HG03432 (cell line): Measurements from ENCODE around the gene PLS1.

Source experiments
- ATAC-seq: cut with Tn5 transposase; IDR thresholded peaks from one replicate; pipeline ENCODE4 v1.9.1; 2021; ENCODE audit warnings: mild to moderate bottlenecking, moderate library complexity; ENCODE audit not compliant: unreplicated experiment

Gene PLS1

DNA sequence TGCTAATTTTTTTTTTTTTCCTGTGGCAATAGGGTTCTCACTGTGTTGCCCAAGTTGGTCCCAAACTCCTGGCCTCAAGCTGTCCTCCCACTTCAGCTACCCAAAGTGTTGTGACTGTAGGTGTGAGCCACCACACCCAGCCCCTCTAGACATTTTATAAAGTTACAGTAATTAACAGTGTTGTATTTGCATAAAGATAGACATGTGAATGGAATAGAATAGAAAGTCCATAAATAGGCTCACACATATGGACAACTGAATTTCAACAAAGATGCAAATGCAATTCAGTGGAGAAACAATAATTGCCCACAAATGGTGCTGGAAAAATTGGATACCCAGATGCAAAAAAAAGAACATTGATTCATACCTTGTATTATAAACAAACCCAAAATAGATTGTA, 39.9 kb downstream of the PLS1 start:
- no peak for ATAC-seq

DNA sequence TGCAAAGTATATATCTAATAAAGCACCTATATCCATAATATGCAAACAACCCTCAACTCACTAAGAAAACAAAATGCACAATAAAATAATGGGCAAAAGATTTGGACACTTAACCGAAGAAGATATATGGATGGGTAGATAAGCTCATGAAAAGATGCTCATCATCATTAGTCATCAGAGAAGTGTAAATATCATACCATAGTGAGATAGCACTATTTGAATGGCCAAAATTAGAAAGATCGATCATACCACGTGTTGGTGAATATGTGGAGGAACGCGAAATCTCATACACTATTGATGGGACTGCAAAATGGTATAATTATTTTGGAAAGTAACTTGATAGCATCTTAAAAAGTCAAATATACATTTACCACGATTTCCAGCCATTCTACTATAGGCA, 40.5 kb downstream of the PLS1 start:
- ATAC-seq = no peak

DNA sequence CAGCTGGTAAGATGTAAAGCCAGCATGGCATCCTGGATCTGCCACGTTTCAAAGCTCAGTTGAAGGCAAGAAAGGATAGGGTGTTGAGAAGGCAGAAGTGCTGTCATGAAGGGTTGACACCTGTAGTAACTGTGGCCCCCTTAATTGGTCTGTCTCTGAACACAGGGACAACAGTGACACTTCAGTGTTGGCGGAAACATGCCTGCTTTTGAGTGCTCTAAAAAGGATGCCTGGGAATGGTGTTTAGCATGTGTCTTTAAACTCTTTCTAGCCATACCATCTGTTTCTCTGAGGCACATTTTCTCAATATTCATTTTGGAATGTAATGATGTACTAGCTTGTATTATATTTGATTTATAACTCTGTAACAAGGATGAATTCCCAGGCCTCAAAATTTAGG, 42.1 kb downstream of the PLS1 start:
- ATAC-seq = no peak

DNA sequence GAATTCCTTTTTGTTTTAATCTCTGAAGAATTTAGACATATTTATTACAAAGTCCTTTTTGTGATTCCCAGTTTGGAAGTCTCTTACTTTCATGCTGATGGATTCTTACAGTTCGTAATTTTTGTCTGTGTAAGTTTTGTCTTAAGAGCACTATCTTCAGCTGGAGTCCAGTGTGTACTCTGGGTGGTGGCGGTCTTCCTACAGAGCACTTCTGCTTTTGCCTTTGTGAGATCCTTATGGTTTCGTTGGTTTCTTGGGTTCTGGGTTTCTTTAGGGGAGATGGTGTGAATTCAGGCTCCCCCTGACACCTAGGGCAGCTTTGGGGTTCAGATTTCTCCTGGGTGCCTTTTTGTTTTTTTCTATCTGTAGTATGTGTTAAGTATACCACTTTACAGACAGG, 45.3 kb downstream of the PLS1 start:
- no peak for ATAC-seq

DNA sequence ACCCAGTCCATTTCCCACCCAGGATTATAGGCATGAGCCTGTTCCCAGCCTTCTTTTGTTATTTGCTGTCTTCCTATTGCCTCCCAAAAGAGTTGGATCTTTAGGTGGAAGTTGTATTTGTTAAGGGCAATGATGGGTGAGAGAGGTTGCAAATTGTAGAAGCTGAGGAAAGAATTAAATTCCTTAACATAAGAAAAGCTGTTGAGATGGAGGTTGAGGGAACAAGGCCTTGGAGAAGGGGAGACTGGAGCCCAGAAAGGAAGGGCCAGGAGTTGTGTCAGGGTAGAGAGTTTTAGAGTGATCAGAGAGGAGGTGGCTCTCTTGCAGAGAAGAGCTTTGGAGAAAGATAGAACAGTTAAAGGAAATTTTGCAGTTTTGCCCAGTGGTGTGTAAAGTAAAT, 46.8 kb downstream of the PLS1 start:
- no peak for ATAC-seq

DNA sequence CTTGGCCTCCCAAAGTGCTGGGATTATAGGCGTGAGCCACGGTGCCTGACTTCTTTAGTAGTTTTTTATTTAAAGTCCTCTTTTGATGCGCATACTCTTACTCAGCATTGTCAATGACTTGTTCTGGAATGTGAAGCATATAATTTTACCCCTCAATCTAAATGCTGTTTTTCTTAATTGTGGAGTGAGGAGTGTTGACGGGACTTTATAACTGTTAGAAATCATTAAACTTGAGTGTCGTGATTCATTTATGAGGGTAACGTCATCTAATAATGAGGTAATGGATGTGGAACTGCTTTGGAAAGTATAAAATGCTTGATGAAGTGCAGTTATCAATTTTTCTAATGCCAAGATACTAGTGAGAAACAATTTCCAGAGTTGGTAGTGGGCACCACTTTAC, 48.3 kb downstream of the PLS1 start:
- ATAC-seq = no peak

DNA sequence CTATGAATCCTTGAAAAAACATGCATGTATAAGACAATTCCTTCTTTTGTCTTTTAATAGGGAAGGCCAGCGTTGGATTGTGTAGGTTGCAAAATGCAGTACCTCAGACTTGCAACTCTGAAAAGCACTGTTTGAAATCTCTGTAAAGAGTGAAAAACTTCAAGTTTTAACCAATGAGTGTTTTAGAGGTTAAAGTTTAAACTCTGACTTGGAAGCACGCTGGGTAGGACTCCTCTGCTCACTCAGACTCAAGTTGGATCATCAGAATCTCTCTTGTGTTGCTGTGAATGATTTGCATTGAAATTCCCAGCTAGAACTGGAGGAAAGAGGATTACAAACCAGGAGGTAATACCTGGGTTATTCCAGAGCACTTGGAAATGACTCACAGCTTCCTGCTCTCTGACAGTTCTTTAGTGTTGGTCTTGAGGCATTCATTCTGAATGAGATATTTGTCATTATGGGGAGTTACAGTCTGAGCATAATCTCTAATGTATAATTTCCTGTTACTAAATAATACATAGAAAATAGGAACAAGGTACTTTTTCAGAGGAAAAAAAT, 49.1 kb downstream of the PLS1 start:
- ATAC-seq = no peak

DNA sequence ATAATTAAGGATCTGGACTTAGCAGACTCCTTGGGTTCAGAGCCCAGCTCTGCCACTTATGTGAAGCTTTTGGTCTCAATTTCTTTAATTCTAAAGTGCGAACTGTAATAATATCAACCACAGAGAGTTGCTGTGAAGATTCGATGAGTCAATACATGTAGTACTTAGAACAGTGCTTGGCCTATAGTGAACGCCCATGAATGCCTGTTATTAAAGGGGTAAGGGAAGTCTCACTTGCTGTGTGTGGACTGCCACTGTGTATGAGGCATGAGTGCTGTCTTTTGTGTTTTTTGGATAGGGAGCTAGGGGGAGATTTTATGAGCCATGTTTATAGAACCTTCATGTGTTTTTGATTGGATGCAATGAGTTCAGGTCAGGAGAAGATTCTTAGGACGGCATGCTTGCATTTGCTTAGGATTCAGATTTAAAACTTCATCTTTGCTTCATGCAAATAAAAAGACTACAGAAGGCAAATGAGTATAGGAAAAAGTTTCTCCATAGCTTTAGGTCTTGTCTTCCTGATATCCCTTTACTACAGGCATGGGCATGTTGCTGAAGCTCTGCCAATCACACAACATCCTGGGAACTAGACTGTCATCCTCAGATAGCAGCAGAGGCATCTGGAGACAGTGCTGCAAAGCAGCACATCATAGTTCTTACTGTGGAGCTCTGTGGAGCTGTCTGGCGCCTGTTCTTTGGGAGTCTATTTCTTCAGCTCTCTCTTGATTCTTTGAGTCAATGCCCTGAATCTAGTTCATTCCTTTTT, 50.0 kb downstream of the PLS1 start:
- no peak for ATAC-seq

DNA sequence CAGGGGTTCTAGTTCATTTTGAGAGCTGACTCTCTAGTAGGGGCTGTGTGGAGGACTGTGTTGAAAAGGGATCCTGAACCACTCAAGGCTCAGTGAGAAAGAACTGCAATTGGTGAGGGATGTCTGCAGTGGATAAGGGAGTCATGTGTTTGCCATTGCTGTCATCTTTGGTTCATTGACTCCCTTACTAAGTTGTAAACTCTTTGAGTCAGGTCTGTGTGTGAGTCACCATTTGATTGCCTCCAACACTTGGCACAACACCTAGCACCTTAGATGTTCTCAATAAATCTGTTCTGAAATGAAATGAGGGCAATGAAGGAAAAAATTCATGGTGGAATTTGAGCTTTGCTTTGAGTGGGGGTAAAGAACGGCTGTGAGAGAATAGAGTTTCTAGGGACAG, 51.7 kb downstream of the PLS1 start:
- ATAC-seq = no peak

DNA sequence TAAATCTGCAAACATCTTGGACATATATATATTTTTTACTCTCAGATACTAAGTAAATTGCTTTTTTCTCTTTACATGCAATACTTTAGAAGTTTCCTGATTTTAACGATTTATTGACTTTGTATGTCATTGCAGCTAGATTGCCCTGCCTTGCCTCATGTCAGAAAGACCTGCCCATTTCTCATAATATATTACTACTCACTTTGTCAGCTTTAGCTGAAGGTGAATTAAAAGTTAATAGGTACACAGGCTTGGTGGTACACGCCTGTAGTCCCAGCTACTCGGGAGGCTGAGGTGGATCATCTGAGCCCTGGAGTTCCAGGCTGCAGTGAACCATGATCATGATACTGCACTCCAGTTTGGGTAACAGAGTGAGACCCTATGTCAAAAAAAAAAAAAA, 52.8 kb downstream of the PLS1 start:
- ATAC-seq = no peak

DNA sequence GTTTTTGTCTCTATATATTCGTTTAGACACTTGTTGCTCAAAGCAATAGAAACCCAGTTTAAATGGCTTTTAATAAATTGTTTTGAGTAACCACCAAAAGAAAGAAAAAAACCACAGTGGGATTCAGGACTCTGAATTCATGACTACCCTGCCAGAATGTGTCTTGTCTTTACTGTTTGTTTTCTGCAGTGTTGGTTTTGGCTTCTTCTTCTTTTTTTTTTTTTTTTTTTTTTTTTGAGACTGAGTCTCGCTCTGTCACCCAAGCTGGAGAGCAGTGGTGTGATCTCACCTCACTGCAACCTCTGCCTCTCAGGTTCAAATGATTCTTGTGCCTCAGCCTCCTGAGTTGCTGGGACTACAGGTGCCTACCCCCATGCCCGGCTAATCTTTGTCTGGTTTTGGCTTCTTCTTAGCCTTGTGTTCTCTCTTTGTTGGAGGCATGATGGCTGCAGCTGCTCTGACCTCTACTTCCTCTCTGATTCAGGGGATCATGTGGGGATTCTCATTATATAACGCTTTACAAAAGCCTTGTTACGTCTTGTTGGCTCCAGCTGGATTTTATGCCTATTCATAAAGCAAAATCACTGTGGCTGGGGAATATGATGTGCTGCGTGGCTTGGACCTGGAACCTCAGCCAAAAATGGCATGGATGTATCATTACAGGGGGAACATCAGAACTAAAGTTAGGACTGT, 54.0 kb downstream of the PLS1 start:
- ATAC-seq = no peak

DNA sequence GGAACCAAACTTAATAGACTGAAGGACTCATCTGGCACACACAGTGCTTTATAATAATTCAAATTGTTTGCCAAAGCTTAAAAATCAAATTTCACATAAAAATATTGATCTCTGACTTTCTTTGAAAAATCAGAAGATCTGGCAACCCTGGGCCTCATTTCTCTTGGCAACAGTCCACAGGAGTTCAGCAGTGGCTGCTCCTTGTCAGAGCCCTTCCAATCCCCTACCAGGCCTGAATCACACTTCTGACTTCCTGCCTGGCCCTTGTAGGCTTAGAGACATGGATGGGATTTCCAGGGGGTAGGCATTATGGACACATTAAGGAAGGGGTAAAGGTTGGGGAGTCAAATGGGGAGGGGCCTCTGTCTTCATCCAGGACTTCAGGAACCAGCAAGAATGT, 55.5 kb downstream of the PLS1 start:
- ATAC-seq = no peak

DNA sequence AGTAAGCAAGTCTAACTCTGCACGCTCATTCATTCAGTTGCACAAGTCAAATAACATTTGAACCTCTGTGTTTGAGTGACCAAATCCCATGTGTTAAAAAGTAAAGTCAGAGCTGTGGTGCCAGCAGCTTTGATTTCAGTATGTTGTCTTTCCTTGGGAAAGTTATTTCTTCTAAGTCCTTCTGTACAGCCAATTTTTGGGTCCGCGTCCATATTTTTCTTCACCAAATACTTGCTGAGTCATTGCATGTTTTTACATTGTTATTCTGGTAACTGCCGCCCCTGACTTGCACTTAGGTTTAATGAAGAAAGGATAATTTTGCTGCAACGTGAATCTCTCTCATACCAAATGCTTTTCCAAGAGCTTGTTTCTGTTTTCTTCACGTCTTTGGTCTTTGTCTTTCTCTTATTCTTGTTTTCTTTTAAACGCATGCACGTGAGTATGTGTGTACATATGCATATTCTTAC, 56.7 kb downstream of the PLS1 start:
- no peak for ATAC-seq

DNA sequence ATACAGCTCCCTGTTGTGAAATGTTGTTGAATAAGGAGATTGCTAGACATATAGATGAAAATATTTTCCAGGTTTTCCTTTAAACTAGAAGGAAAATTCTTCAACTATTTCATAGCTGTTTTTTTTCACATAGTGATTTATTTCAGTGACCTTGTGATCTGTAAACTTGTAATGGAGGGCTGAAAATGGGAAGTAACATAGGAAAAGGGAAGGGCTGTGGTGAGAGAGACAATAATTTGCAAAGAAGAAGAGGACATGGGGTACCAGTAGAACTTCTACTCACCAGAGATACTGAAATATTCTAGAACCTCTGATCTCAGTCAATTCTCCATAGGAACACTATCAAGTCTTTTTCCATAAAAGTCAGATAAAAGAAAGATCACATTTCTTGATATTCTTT, 60.4 kb downstream of the PLS1 start:
- ATAC-seq = no peak

DNA sequence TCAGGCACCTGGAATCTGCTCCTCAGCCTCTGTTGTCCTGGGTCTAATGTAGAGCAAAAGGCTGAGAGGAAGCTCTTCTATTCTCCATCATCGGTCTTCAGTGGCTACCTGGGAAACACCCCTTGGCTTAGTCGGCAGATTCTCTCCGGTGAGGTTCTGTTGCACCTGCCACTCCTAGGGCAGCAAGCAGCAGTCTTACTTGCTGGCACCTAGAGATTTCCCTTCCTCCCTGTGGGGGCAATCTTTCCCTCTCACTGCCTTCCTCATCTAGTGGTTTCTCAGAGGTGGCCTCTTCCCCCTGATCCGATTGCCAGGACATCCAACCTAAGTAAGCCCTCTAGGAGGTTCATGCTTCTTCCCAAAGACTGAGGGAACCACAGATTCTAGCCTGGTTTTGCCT, 60.8 kb downstream of the PLS1 start:
- ATAC-seq = no peak

DNA sequence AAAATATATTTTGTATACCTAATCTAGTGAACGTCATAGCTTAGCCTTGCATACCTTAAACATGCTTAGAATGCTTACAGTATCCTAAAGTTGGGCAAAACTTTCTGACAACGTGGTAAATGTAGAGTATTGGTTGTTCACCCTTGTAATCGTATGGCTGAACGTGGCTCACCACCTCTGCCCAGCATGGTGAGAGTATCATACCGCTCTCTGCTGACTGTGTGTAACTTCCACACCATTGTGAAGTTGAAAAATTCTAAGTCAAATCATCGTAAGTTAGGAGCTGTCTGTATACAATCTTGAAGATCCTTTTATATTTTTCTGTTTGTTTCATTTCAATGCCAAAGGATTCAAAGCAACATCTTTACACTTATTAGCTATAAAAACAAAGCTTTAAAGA, 64.2 kb downstream of the PLS1 start:
- no peak for ATAC-seq

DNA sequence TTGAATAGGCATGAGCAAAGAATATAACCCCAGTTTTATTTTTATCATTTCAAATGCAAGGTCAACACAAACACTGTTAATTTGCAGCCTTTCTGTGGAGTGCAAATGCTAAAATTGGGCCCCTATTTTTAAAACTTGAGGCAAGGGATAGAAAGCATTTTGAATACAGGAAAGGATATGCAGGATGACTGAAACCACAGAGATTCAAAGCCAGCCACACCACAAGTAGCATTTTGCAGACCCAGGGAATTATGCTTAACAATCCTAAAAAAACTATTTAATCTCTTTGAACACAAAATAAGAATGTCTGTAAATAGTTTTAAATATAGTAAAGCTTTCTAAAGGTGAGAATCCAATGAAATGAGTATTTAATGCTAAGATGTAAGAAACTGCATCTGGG, 64.7 kb downstream of the PLS1 start:
- no peak for ATAC-seq

DNA sequence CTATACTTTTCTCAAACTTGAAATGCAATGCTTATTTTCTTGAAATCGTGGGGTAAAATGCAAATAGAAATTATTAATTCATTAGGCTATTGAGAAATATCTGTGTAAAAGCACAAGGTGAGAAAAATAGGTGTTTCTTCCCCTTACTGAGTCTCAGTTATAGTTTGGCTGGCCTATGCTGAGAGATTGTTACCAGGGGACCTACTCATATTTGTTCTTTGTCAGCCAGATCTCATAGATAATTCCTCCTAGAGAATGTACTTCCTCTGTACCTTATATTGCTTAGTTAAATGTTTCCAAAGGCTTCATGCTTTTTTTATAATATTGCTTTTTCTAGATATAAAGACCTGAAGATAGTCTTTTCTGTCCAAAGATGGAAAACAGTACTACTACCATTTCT, 67.7 kb downstream of the PLS1 start:
- ATAC-seq = no peak

DNA sequence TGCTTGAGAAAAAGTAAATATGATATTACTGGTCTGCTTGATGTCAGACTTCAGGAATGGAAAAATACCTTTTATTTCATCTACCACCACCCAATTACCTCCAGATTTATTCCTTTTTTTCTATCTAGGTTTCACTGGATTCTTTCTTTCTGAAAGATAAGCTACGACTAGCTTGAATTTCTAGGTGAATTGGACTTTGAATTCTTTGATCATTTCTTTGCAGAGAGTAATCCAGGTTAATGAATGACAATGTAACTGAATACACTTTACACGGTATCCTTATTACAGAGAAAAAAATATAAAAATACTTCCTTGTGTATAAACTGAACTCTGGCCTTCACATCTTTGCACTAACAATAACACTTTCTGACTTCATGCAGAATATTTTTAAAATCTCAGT, 68.1 kb downstream of the PLS1 start:
- no peak for ATAC-seq

DNA sequence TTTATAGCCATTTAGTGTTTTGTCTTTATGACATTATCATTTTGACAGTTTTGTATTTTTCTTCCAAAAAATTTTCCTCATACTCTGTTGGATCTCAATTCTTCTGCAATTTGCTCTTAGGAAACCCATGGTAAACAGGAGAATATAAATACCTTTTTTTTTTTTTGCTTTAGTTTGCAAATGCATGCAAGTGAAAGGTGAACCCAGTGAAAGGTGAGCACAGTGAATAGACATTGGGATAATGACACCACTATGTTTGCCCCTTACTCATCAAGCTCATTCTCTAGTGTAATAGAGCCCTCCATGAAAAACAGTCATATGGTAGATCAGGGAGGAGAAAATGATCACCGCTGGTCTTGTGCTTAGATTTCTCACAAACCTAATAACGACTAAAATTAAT, 68.6 kb downstream of the PLS1 start:
- ATAC-seq = no peak

DNA sequence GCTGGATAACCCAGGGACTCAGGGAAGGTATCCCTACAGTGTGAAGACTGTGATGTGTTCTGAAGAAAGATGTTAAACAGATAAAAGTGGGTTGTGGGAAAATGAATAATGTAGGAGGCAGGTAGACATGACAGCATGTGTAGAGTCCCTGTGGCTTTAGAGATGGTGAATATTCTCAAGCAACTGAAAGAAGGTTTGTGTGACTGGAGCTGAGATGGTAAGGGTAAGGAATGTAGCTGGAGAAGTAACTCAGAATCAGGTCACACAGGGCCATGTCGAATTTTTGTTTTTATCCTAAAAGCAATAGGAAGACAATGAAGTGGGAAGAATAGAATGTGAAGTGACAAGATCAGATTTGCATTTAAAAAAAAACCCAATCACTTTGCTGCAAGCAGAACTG, 73.9 kb downstream of the PLS1 start:
- no peak for ATAC-seq

DNA sequence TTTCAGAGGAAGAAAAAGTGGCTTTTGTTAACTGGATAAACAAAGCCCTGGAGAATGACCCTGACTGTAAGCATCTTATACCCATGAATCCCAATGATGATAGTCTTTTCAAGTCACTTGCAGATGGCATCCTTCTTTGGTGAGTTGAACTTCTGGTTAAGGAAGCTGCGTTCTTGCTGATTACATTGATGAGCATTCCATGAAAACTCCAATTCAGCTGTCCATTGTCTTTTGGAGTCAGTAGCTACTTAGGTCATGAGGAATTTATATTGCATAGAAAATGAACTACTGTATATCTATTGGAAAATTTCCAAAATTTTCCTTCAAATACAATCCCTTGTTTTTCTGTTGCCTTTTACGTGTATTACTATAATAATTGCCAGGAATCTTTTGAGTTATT, 80.0 kb downstream of the PLS1 start:
- no peak for ATAC-seq
